NCI-H2227 (cell line): ENCODE measurements around the gene MTG1.
A peak's percentile ranks its signal among the peaks of the same experiment; 100 is the strongest.
"Not testable (repeated sequence)": the region's sequence is repeated elsewhere in the genome, so short reads cannot be mapped to it uniquely, and the experiment has no call there.

ENCODE experiments used
- DNase-seq: peaks from one replicate; lab custom pipeline; 2025; ENCODE audit not compliant: unreplicated experiment; lab: John Stamatoyannopoulos, UW

MTG1 gene

GRCh38 chr10:133358162-133358924, 35.6 kb upstream of the MTG1 start:
- DNase-seq = no peak

- DNase-seq = no peak
These were observed 35.0 kb upstream of the MTG1 start for GRCh38 chr10:133358925-133359310.

- peak; percentile 74 for DNase-seq
These were observed 34.4 kb upstream of the MTG1 start for GRCh38 chr10:133359554-133359971.

- DNase-seq = no peak
These were observed 33.9 kb upstream of the MTG1 start for GRCh38 chr10:133359972-133360610.

GRCh38 chr10:133361227-133361626, 32.7 kb upstream of the MTG1 start:
- no peak for DNase-seq

- DNase-seq = no peak
These were observed 32.0 kb upstream of the MTG1 start for GRCh38 chr10:133361773-133362441.

GRCh38 chr10:133362846-133363245, 31.1 kb upstream of the MTG1 start:
- no peak for DNase-seq

- no peak for DNase-seq
These were observed 29.1 kb upstream of the MTG1 start for GRCh38 chr10:133364645-133365431.

GRCh38 chr10:133365461-133366129, 28.4 kb upstream of the MTG1 start:
- no peak for DNase-seq

GRCh38 chr10:133366130-133366478, 27.9 kb upstream of the MTG1 start:
- DNase-seq = no peak

GRCh38 chr10:133366751-133367150, 27.2 kb upstream of the MTG1 start:
- DNase-seq = no peak

- not testable (repeated sequence) for DNase-seq
These were observed 26.5 kb upstream of the MTG1 start for GRCh38 chr10:133367461-133367860.

GRCh38 chr10:133368153-133368552, 25.8 kb upstream of the MTG1 start:
- no peak for DNase-seq

GRCh38 chr10:133370030-133370786, 23.7 kb upstream of the MTG1 start:
- DNase-seq = no peak

- no peak for DNase-seq
These were observed 21.4 kb upstream of the MTG1 start for GRCh38 chr10:133372507-133372906.

GRCh38 chr10:133373174-133374090, 20.5 kb upstream of the MTG1 start, which contains the start of gene ECHS1:
ECHS1 (minus strand) TSS chr10:133373354; CDS start chr10:133373333, 21 bp downstream.
- peak; percentile 95 for DNase-seq

- no peak for DNase-seq
These were observed 18.4 kb upstream of the MTG1 start for GRCh38 chr10:133375357-133376115.

GRCh38 chr10:133376183-133376582, 17.8 kb upstream of the MTG1 start:
- DNase-seq = not testable (repeated sequence)
